PC-9 (cell line): ENCODE measurements around the gene ASRGL1.
"Not testable (repeated sequence)": the region's sequence is repeated elsewhere in the genome, so short reads cannot be mapped to it uniquely, and the experiment has no call there.

Experiments
- EZH2 ChIP-seq: fragments of 200-600 bp; sonication (generic); IDR thresholded peaks from 2 replicates; pipeline ENCODE4 v1.8.0; 2017; ENCODE audit warnings: antibody characterized with exemption, low read depth
- TF ChIP-seq, protein P1 (sequence below): fragments of 200-600 bp; sonication (generic); conservative IDR thresholded peaks from 2 replicates; pipeline ENCODE4 v1.6.1; 2017; ENCODE audit warnings: mixed run types, antibody characterized with exemption, mild to moderate bottlenecking, moderate library complexity

DNA sequence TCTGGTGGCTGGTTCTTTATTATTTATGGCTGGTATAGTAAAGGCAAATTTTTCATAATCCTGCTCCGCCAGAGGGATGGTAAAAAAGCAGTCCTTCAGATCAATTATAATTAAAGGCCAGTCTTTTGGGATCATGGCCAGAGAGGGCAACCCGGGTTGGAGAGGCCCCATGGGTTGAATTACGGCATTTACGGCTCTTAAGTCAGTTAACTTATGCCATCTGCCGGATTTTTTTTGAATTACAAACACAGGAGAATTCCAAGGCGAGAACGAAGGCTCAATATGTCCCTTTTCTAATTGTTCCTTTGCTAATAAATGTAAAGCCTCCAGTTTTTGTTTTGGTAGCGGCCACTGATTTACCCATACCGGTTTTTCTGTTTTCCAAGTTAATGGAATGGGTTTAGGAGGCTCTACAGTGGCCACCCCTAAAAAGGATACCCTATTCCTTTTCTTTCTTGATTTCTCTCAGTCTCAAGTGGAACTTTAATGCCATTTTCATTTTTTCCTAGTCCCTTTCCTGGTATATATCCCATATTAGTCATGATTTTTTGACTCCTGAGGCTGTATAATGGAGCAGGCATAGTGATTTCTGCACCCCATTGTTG is 41.3 kb downstream of the ASRGL1 start:
- not testable (repeated sequence) for TF ChIP-seq EZH2
- TF ChIP-seq, protein P1, sequence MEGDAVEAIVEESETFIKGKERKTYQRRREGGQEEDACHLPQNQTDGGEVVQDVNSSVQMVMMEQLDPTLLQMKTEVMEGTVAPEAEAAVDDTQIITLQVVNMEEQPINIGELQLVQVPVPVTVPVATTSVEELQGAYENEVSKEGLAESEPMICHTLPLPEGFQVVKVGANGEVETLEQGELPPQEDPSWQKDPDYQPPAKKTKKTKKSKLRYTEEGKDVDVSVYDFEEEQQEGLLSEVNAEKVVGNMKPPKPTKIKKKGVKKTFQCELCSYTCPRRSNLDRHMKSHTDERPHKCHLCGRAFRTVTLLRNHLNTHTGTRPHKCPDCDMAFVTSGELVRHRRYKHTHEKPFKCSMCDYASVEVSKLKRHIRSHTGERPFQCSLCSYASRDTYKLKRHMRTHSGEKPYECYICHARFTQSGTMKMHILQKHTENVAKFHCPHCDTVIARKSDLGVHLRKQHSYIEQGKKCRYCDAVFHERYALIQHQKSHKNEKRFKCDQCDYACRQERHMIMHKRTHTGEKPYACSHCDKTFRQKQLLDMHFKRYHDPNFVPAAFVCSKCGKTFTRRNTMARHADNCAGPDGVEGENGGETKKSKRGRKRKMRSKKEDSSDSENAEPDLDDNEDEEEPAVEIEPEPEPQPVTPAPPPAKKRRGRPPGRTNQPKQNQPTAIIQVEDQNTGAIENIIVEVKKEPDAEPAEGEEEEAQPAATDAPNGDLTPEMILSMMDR: peak; percentile 83
